Measurements from ENCODE around the gene CKAP5.
A peak's percentile ranks its signal among the peaks of the same experiment; 100 is the strongest.
"Not testable (repeated sequence)": the region's sequence is repeated elsewhere in the genome, so short reads cannot be mapped to it uniquely, and the experiment has no call there.

CKAP5 gene

GRCh38 chr11:46724088-46724487 lies 122.0 kb downstream of the CKAP5 start:
- no peak for DNase-seq

DNA sequence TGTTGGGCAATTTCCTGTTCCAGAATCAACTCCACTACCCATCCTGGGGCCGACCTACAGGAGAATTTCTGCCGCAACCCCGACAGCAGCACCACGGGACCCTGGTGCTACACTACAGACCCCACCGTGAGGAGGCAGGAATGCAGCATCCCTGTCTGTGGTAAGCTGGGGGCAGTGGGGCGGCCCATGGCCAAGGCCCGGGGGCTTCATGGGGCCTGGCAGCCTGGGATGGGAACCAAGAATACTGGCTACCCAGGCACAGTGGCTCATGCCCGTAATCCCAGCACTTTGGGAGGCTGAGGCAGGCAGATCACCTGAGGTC lies 122.8 kb downstream of the CKAP5 start:
- no peak for DNase-seq

DNA sequence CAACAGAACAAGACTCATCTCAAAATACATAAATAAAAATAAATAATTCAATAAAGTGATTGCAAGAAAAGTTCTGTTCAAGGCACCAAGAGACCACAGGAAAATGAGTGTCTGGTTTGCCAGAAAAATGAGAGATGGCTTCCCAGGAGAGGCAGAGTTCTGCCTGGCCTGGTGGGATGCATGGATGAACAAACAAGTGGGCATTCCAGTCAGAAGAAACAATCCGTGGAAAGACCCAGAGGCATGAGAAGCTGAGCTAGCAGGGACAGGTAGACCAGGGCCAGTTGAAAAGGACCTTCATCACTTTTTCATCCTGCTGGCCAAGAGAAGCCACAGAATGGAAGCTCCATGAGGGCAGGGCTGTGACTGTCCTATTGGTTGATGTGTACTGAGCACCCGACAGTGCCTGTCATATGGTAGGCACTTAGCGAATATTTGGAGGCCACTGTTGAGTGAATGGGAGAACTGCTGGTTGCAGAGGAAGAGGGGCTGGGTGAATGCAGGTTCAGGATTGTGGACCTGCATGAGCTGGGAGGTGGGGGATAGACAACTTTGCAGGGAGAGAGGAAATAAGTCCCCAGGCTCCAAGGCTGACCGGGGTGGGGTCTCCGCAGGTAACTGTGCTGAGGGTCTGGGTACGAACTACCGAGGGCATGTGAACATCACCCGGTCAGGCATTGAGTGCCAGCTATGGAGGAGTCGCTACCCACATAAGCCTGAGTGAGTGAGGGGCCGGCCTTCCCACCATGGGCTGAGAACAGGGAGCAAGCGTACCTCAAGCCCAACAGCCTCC lies 123.3 kb downstream of the CKAP5 start:
- DNase-seq: no peak

GRCh38 chr11:46721286-46721685 lies 124.8 kb downstream of the CKAP5 start:
- DNase-seq: no peak

GRCh38 chr11:46719543-46720218 lies 126.4 kb downstream of the CKAP5 start:
- DNase-seq: no peak

DNA sequence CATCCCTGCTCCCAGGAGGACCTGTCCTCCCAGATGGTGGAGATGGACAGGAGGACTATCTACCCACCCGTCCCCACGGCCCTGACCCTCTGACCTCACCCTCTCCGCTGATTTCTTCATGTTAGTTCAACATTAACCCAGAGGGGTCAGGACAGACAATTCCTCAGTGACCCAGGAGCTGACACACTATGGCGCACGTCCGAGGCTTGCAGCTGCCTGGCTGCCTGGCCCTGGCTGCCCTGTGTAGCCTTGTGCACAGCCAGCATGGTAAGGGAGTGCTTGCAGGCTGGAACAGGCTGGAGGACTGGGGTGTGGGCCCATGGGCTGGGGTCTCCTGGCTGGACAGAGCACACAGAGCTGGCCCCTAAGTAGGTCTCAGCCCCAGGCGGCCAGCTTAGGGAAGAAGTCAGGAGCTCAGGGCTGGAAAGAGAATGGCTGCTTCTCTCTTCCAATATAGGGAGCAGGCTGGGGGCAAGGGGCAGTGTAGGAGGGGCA lies 127.0 kb downstream of the CKAP5 start, which contains the start of gene F2:
Gene F2 (plus strand): TSS at position 166 of the 495 bp plus-strand sequence. CDS start 23 bp downstream, at position 189.
- DNase-seq: no peak

DNA sequence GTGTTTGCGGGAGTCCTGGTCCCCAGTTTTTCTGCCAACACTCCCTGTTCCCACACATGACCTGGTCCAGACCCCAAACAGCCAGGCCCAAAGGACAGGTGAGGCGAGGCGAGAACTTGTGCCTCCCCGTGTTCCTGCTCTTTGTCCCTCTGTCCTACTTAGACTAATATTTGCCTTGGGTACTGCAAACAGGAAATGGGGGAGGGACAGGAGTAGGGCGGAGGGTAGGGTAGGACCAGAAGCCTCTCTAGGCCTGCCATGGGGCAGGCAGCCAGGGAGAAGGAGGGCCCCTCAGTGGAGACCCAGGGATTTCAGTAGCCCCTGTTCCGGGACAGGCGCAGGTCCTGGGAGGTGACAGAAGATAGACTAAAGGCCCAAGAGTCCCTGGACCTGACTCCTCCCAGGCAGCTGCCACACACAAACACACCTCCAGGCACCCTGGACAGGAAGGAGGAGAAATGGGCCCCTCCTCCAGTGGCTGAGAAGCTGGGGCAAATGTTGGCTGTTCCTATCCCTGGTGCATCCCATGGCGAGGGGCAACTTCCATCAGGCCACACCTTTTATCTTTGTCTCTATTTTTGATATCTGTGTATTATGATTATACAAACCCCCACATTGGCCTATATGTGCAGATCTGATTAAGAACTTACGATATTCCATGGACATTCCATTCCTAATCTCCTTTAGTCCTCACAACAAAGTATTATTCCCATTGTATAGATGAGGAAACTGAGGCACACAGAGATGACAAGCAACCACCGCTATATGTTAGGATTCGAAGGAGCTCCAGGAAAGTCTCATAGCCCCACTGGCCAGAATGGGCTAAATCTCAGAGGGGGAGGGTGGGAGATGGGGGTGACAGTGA lies 127.7 kb downstream of the CKAP5 start:
- no peak for DNase-seq

- DNase-seq: not testable (repeated sequence)
These were observed 128.3 kb downstream of the CKAP5 start for GRCh38 chr11:46717825-46718154.

GRCh38 chr11:46712874-46713576 lies 133.1 kb downstream of the CKAP5 start:
- no peak for DNase-seq

DNA sequence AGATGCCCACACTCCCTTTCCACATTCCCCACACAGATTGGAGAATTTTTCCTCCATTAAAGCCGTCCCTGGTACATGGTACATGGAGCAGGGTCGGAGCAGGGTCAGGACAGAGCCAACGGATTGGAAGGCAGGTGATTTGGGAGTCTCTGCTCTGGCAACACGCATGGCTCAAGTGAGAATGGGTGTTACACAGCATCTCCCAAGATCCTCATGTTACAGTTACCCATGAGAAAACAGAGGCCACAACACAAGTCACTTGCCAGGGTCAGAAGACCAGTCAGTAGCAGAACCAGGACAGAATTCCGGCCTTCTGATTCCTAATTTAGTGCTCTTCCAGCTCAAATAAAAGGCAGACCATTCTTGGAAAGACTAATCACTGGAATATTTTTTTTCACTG lies 134.8 kb downstream of the CKAP5 start:
- no peak for DNase-seq

DNA sequence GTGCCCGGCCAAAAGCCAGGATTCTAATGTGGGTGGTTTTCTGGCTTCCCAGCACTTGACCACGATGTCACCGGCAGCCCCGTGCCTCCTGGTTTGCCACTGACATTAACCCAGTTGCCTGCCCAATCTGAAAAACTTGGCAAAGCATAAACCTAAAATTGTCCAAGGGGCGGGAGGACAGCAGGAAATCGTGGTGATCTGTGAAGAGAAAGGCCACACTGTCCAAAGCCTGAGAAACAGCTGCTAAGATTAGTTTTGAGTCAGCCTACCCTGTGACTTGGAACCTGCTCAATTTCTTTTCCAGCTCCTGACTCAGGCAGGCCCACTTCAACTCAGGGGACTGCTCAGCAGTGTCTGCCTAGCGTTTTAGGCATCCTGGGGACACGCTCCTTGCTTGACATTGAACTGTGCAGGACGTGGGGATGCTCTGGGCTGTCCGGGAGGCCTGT lies 135.2 kb downstream of the CKAP5 start:
- peak; percentile 49 for DNase-seq

GRCh38 chr11:46709351-46709750 lies 136.7 kb downstream of the CKAP5 start:
- DNase-seq: not testable (repeated sequence)

DNA sequence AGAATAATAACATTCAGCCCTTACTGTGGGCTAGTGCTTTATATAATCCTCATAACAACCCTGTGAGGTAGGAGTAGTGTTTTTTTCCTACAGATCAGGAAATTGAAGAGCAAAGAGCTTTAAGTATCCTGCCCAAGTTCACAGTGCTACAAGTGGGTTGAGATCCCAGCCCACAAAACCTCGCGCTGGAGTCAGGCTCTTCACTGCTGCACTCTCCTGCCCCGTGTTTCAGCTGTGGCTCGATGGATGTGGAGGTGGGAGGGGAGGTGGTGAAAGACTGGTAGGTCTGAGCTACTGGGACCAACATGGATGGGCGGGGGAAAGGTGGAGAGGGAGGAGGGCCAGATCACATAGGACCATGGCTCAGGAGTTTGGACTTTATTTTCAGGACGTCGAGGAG lies 139.2 kb downstream of the CKAP5 start:
- no peak for DNase-seq

DNA sequence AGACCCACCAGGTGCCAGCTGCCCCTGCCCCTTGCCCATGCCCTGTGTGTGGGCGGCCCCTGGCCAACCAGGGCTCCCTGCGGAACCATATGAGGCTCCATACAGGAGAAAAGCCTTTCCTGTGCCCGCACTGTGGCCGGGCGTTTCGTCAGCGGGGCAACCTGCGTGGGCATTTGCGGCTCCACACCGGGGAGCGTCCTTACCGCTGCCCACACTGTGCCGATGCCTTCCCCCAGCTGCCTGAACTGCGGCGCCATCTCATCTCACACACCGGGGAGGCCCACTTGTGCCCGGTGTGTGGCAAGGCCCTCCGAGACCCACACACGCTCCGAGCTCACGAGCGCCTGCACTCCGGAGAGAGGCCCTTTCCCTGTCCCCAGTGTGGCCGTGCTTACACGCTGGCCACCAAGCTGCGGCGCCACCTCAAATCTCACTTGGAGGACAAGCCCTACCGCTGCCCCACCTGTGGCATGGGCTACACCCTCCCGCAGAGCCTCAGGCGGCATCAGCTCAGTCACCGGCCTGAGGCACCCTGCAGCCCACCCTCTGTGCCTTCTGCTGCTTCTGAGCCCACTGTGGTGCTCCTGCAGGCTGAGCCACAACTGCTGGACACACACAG lies 140.9 kb downstream of the CKAP5 start:
- DNase-seq: no peak

- DNase-seq: no peak
These were observed 144.9 kb downstream of the CKAP5 start for GRCh38 chr11:46701078-46701654.

GRCh38 chr11:46700241-46701077 lies 145.6 kb downstream of the CKAP5 start, which contains the start of the genes ARHGAP1 and ZNF408:
ARHGAP1 (minus strand) TSS chr11:46700619; CDS start chr11:46696107, 4,512 bp downstream.
ZNF408 (plus strand) TSS chr11:46701031; CDS start chr11:46701048, 17 bp downstream.
- DNase-seq: peak; percentile 96

DNA sequence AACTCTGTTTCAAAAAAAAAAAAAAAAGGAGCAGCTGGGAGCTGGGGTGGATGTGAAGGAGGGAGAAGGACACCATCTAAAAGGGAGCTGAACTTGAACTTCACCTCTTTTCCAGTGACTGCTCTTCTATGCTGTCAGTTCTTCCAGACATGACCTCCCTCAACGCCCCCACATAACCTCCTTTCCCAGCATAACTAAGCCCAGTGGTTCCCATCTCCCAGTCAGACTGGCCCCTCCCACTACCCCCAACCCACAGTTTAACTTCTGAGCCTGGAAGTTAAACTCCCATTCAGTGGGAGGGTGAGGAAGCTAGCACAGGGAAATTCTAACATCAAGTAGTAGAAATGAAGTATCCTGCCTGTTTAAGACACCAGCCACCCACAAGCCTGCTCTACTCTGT lies 147.5 kb downstream of the CKAP5 start:
- no peak for DNase-seq

DNA sequence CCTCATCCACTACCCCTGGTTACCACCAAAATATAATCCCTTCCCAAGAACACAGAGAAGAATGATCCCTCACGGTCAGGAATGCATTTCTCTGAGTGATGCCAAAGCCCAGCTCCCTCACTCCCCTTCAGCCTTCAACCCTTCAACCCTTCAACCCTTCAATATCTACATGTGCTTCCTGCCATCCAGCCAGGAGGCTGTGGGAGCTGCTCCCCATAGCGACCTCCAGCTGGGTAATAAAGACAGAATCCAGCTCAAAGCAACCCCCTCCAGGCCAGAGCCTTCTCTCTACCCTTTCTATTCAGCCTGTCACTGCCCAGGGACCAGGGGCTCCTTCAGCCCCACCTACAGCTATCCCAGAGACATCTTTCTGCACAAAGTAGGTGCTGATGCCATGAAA lies 148.4 kb downstream of the CKAP5 start:
- DNase-seq: no peak

- DNase-seq: no peak
These were observed 148.8 kb downstream of the CKAP5 start for GRCh38 chr11:46697303-46697702.

DNA sequence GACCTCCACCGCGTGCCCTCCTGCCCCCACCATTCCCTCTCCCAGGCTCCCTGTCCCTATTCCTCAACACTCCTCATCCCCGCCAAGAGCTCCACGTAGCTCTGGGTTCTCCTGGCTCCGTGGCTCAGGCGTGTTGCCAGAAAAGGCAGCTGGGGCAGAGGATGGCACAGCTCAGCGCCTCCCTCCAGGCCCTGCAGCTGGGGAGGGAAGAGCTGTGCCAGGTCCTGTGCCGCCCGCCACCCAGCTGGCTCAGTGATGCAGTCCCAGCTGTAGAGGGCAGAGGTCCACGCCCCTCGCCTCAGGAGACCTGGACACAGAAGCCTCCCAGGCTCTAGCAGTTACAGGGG lies 149.9 kb downstream of the CKAP5 start:
- no peak for DNase-seq

Measured in NCI-H226 (cell line).